Stomach (tissue), 4 donors: ENCODE data around the gene STAT5A.

Experiments used
- CTCF ChIP-seq, 7 experiments: fragments of 450-650 bp in 4 of 7; fragments of 200-600 bp in 3 of 7; sonication (generic) in 3 of 7; IDR thresholded peaks; one replicate each; pipeline ENCODE4 v1.5.1; 2016 to 2019; ENCODE audit warnings: antibody characterized with exemption in 7 of 7, control low read depth in 2 of 7, mild to moderate bottlenecking in 1 of 7
- POLR2AphosphoS5 ChIP-seq, 3 donors: sonication (generic); formaldehyde crosslinking; IDR thresholded peaks; one replicate each; pipeline ENCODE4 v1.6.1; 2016; ENCODE audit warnings: antibody characterized with exemption in 3 of 3

- no peak for TF ChIP-seq POLR2AphosphoS5 (IDR thresholded peaks at IDR 0.05)
- TF ChIP-seq CTCF (IDR thresholded peaks at IDR 0.05), result no peak
Observed at GRCh38 chr17:42341568-42341967, 53.3 kb downstream of the STAT5A start.
